OCI-LY3 (cell line): ENCODE results near the gene SHMT1.

Experiments used
- H2AFZ ChIP-seq: fragments of 200-600, 300-600 bp; shearing (Covaris generic); 2 replicates; pipeline ENCODE4 v1.6.0; 2014; ENCODE audit warnings: antibody characterized with exemption, low read depth, low read length
- H3K27ac ChIP-seq: fragments of 200-600, 300-600 bp; sonication (generic); 2 replicates; pipeline ENCODE4 v1.5.1; 2014; ENCODE audit warnings: mild to moderate bottlenecking, low read length, moderate library complexity, mixed read lengths
- H3K27me3 ChIP-seq: fragments of 200-600, 300-600 bp; sonication (generic); 2 replicates; pipeline ENCODE4 v1.6.1; 2014; ENCODE audit warnings: low read depth, low read length, mixed read lengths
- H3K36me3 ChIP-seq: fragments of 200-600, 300-600 bp; sonication (generic); replicated peaks from 2 replicates; pipeline ENCODE3; 2014; ENCODE audit warnings: low read depth, low read length, mixed read lengths
- H3K4me1 ChIP-seq: fragments of 300-600, 200-600 bp; sonication (generic); 2 replicates; pipeline ENCODE4 v1.6.1; 2014; ENCODE audit warnings: low read length, mixed read lengths
- H3K4me2 ChIP-seq: fragments of 200-600, 300-600 bp; sonication (generic); 2 replicates; pipeline ENCODE4 v1.6.1; 2014; ENCODE audit warnings: low read length, mixed read lengths
- H3K4me3 ChIP-seq: fragments of 300-600, 200-600 bp; sonication (generic); 2 replicates; pipeline ENCODE4 v1.5.1; 2014; ENCODE audit warnings: antibody characterized with exemption, mild to moderate bottlenecking, low read length, moderate library complexity
- H3K79me2 ChIP-seq: fragments of 300-600, 200-600 bp; shearing (Covaris generic); 2 replicates; pipeline ENCODE4 v1.6.1; 2014; ENCODE audit warnings: mild to moderate bottlenecking, low read length, mixed read lengths
- H3K9ac ChIP-seq: fragments of 300-600, 200-600 bp; shearing (Covaris generic); 2 replicates; pipeline ENCODE4 v1.6.0; 2014; ENCODE audit warnings: mild to moderate bottlenecking, low read length, moderate library complexity
- H3K9me3 ChIP-seq: fragments of 200-600, 300-600 bp; shearing (Covaris generic); 2 replicates; pipeline ENCODE4 v1.6.1; 2014; ENCODE audit warnings: low read length, mixed read lengths; ENCODE audit not compliant: insufficient read depth
- H4K20me1 ChIP-seq: fragments of 200-600, 300-600 bp; sonication (generic); 2 replicates; pipeline ENCODE4 v1.6.1; 2016; ENCODE audit warnings: low read length, mixed read lengths; ENCODE audit not compliant: insufficient read depth
- EZH2phosphoT487 ChIP-seq: fragments of 200-600 bp; shearing (Covaris generic); IDR thresholded peaks from 2 replicates; pipeline ENCODE4 v1.6.1; 2018; ENCODE audit warnings: antibody characterized with exemption, mixed run types, low read depth
- TF ChIP-seq, protein P1 (sequence below): fragments of 200-600, 300-600 bp; sonication (generic); IDR thresholded peaks from 2 replicates; pipeline ENCODE4 v1.5.1; 2014; ENCODE audit warnings: antibody characterized with exemption, low read length, low read depth

SHMT1 gene

DNA sequence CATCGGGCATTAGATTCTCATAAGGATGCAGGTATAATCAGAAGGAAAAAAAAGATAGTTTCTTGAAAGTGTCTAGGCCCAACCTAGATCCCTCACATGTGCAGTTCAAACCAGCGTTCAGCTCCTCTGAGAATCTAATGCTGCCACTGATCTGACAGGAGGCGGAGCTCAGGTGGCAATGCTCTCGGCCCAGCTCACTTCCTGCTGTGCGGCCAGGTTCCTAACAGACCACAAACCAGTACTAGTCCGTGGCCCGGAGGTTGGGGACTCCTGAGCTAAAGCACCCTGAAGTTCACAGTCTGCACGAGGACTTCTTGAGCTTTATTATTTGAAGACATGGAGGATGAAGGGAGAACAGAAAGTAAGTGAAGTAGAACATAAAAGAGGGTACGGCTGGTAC lies 31.5 kb downstream of the SHMT1 start:
- Histone ChIP-seq H3K36me3 (no peaks in the 10 kb centered on the region), H3K4me3 (no peak overlapping the region)
- TF ChIP-seq EZH2phosphoT487 = no peak
- TF ChIP-seq, protein P1, sequence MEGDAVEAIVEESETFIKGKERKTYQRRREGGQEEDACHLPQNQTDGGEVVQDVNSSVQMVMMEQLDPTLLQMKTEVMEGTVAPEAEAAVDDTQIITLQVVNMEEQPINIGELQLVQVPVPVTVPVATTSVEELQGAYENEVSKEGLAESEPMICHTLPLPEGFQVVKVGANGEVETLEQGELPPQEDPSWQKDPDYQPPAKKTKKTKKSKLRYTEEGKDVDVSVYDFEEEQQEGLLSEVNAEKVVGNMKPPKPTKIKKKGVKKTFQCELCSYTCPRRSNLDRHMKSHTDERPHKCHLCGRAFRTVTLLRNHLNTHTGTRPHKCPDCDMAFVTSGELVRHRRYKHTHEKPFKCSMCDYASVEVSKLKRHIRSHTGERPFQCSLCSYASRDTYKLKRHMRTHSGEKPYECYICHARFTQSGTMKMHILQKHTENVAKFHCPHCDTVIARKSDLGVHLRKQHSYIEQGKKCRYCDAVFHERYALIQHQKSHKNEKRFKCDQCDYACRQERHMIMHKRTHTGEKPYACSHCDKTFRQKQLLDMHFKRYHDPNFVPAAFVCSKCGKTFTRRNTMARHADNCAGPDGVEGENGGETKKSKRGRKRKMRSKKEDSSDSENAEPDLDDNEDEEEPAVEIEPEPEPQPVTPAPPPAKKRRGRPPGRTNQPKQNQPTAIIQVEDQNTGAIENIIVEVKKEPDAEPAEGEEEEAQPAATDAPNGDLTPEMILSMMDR = no peak

DNA sequence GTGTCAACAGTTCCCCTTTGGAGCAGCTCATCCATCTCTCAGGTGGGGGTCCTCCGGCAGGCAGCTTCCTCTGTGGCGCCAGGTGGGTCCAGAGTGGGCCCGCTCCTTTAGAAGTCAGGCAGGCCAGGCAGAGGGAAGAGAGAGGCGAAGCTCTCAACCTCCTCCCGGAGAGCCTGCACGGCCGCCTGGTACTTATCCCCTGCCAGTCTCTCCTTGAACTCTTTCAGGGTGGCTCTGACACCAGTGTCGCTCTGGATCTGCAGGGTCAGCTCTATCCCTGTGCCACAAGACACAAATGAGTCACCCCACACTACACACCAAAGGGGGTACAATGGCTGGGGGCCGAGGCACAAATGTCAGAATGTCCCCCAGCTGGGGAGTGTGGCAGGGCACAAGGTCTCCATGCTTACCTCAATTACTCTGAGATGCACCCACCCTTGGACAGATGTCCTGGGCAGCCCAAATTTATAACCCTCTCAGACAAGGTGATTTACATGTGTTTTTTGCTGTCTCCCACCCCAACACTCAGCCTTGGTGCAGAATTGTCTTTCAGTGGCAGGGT lies 34.6 kb downstream of the SHMT1 start:
- Histone ChIP-seq H3K4me2 (no peak overlapping the region), H3K79me2 (no peaks in the 10 kb centered on the region), H2AFZ (no peak overlapping the region), H3K4me3 (no peak overlapping the region), H4K20me1 (no peaks in the 10 kb centered on the region), H3K27ac (no peak overlapping the region), H3K9ac (no peak overlapping the region), H3K9me3 (no peaks in the 10 kb centered on the region), H3K27me3 (no peaks in the 10 kb centered on the region), H3K4me1 (peaks cover 16% of the 10 kb centered on the region), H3K36me3 (peaks cover 5% of the 10 kb centered on the region)
- TF ChIP-seq EZH2phosphoT487 = no peak
- TF ChIP-seq, protein P1 = no peak

More for the DNA sequence above, 31.5 kb downstream of the SHMT1 start:
- Histone ChIP-seq H3K79me2 (no peaks in the 10 kb centered on the region), H2AFZ (no peak overlapping the region), H4K20me1 (no peaks in the 10 kb centered on the region), H3K27ac (no peak overlapping the region), H3K4me2 (no peak overlapping the region), H3K9me3 (no peaks in the 10 kb centered on the region), H3K27me3 (no peaks in the 10 kb centered on the region), H3K9ac (no peak overlapping the region), H3K4me1 (no peaks in the 10 kb centered on the region)

DNA sequence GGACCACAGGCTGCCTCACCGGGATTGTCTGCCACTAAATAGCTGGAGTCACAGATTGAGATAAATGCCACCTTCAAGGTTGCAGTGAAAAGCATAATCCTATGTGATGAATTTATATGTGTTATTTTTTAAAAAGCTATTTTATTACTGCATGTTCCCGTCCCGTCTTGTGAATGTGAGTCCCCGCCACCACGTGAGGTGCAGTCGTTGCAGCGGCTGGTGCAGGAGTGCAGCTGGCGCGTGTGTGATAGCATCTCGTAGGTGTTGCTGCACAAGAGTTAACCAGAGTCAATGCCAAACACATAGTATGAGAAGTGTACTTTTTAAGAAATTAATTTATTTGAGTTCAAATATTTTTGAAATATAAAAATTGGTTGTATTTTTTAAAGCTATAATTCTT lies 35.8 kb downstream of the SHMT1 start:
- H2AFZ ChIP-seq = no peak overlapping the region
- no peaks in the 10 kb centered on the region for H3K9me3 ChIP-seq
- peaks cover 5% of the 10 kb centered on the region for H3K36me3 ChIP-seq
- H3K4me1 ChIP-seq = peaks cover 16% of the 10 kb centered on the region
- H3K4me2 ChIP-seq = no peak overlapping the region
- no peak for TF ChIP-seq EZH2phosphoT487
- TF ChIP-seq, protein P1 = no peak
- H3K9ac ChIP-seq = no peak overlapping the region
- no peak overlapping the region for H3K4me3 ChIP-seq
- no peaks in the 10 kb centered on the region for H3K27me3 ChIP-seq
- no peaks in the 10 kb centered on the region for H3K79me2 ChIP-seq
- no peak overlapping the region for H3K27ac ChIP-seq
- no peaks in the 10 kb centered on the region for H4K20me1 ChIP-seq

DNA sequence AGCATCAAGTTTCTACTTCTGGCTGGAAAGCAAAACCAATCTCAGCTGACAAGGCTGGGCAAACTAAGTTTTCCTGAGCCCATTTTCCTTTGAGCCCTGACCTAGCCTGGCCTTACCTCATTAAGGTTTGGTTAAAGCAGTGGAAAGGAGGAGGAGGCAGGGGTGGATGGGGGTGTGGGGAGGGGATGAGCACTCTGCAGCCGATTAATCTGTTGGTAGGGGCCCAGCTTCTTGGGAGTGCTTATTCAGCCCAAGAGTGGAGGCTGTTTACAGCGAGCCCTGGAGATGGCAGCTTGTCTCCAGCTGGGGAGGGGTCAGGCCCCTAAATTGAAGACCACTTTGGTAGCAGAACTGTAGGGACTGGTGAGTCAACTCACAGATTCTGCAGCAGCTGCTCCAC lies 36.3 kb downstream of the SHMT1 start:
- H4K20me1 ChIP-seq = no peaks in the 10 kb centered on the region

More for the DNA sequence above, 36.3 kb downstream of the SHMT1 start:
- no peak for TF ChIP-seq EZH2phosphoT487
- TF ChIP-seq, protein P1 = no peak
- H3K79me2 ChIP-seq = no peaks in the 10 kb centered on the region
- H3K9ac ChIP-seq = no peak overlapping the region
- peaks cover 5% of the 10 kb centered on the region for H3K36me3 ChIP-seq
- H3K27me3 ChIP-seq = no peaks in the 10 kb centered on the region
- H3K27ac ChIP-seq = no peak overlapping the region
- H3K9me3 ChIP-seq = no peaks in the 10 kb centered on the region
- H2AFZ ChIP-seq = no peak overlapping the region
- no peak overlapping the region for H3K4me3 ChIP-seq
- H3K4me2 ChIP-seq = no peak overlapping the region
- H3K4me1 ChIP-seq = peaks cover 16% of the 10 kb centered on the region
